NCI-H510A treated with DMSO at 0.1 percent for 48 hours (cell line): Measurements from ENCODE around the gene IFNG-AS1.

Source experiments
- DNase-seq: peaks from one replicate; lab custom pipeline; 2025; lab: John Stamatoyannopoulos, UW

IFNG-AS1 gene

GRCh38 chr12:67989184-67989920, at the start of gene IFNG-AS1:
TSS of gene IFNG-AS1 (plus strand) at chr12:67989447.
- DNase-seq: no peak

- DNase-seq: no peak
Observed at GRCh38 chr12:67939611-67940010, 49.6 kb upstream of the IFNG-AS1 start.

GRCh38 chr12:67940780-67941243, 48.4 kb upstream of the IFNG-AS1 start:
- DNase-seq: no peak

GRCh38 chr12:67942724-67943123, 46.5 kb upstream of the IFNG-AS1 start:
- DNase-seq: no peak

GRCh38 chr12:67943141-67943892, 45.9 kb upstream of the IFNG-AS1 start:
- peak; percentile 90 for DNase-seq

GRCh38 chr12:67944093-67944492, 45.2 kb upstream of the IFNG-AS1 start:
- DNase-seq: no peak

- DNase-seq: no peak
Observed at GRCh38 chr12:67952787-67953186, 36.5 kb upstream of the IFNG-AS1 start.

- peak; percentile 49 for DNase-seq
Observed at GRCh38 chr12:67957383-67957782, 31.9 kb upstream of the IFNG-AS1 start.

- no peak for DNase-seq
Observed at GRCh38 chr12:67958187-67958586, 31.1 kb upstream of the IFNG-AS1 start.

- no peak for DNase-seq
Observed at GRCh38 chr12:67964456-67964855, 24.8 kb upstream of the IFNG-AS1 start.

GRCh38 chr12:67966560-67966959, 22.7 kb upstream of the IFNG-AS1 start:
- no peak for DNase-seq

GRCh38 chr12:67968321-67968720, 20.9 kb upstream of the IFNG-AS1 start:
- DNase-seq: no peak

GRCh38 chr12:67968725-67969124, 20.5 kb upstream of the IFNG-AS1 start:
- DNase-seq: no peak

GRCh38 chr12:67969134-67969802, 20.0 kb upstream of the IFNG-AS1 start:
- DNase-seq: no peak

- no peak for DNase-seq
Observed at GRCh38 chr12:67977668-67978067, 11.6 kb upstream of the IFNG-AS1 start.

- no peak for DNase-seq
Observed at GRCh38 chr12:67980391-67980790, 8.9 kb upstream of the IFNG-AS1 start.

GRCh38 chr12:67981287-67982162, 7.7 kb upstream of the IFNG-AS1 start:
- DNase-seq: no peak

GRCh38 chr12:67982164-67982563, 7.1 kb upstream of the IFNG-AS1 start:
- no peak for DNase-seq

GRCh38 chr12:67986632-67987031, 2.6 kb upstream of the IFNG-AS1 start:
- no peak for DNase-seq

- DNase-seq: no peak
Observed at GRCh38 chr12:67988601-67989021, 636 bp upstream of the IFNG-AS1 start.

GRCh38 chr12:67991158-67991557, 1.9 kb downstream of the IFNG-AS1 start:
- DNase-seq: no peak

GRCh38 chr12:67993143-67993542, 3.9 kb downstream of the IFNG-AS1 start:
- DNase-seq: no peak
